Smooth muscle cell (in vitro differentiated cells): Measurements from ENCODE around the gene HELZ. TPM values are rescaled to one million over a fixed set of nuclear protein-coding genes. Genes with fewer than 3 reads are reported as not detected.

Experiments used
- DNase-seq: peaks from one replicate; lab custom pipeline; 2025; ENCODE audit not compliant: unreplicated experiment; lab: John Stamatoyannopoulos, UW
- H2AFZ ChIP-seq: fragments of 200-600 bp; sonication (generic); 2 replicates; pipeline ENCODE4 v1.6.0; 2016; ENCODE audit warnings: antibody characterized with exemption, low read depth, mild to moderate bottlenecking
- H3F3A ChIP-seq: fragments of 200-600 bp; sonication (generic); 2 replicates; pipeline ENCODE4 v1.6.0; 2017; ENCODE audit warnings: antibody characterized with exemption, low read depth
- H3K27ac ChIP-seq: fragments of 200-600 bp; sonication (generic); 2 replicates; pipeline ENCODE4 v1.5.1; 2016; ENCODE audit warnings: low read depth, mild to moderate bottlenecking
- H3K27me3 ChIP-seq: fragments of 200-600 bp; sonication (generic); 2 replicates; pipeline ENCODE4 v1.6.1; 2016; ENCODE audit warnings: low read depth, mild to moderate bottlenecking
- H3K36me3 ChIP-seq: fragments of 200-600 bp; sonication (generic); 2 replicates; pipeline ENCODE4 v1.5.1; 2016; ENCODE audit warnings: low read depth
- H3K4me1 ChIP-seq: fragments of 200-600 bp; sonication (generic); 2 replicates; pipeline ENCODE4 v1.5.1; 2016; ENCODE audit warnings: low read depth
- H3K4me2 ChIP-seq: fragments of 200-600 bp; sonication (generic); 2 replicates; pipeline ENCODE4 v1.6.0; 2016; ENCODE audit warnings: mild to moderate bottlenecking
- H3K4me3 ChIP-seq: fragments of 200-600 bp; sonication (generic); 2 replicates; pipeline ENCODE4 v1.5.1; 2016; ENCODE audit warnings: mild to moderate bottlenecking
- H3K79me2 ChIP-seq: fragments of 200-600 bp; sonication (generic); 2 replicates; pipeline ENCODE4 v1.6.0; 2016; ENCODE audit warnings: low read depth, mild to moderate bottlenecking
- H3K9ac ChIP-seq: fragments of 200-600 bp; sonication (generic); 2 replicates; pipeline ENCODE4 v1.6.0; 2016; ENCODE audit warnings: low read depth
- H3K9me3 ChIP-seq: fragments of 200-600 bp; sonication (generic); replicated peaks from 2 replicates; pipeline ENCODE4 v1.5.1; 2016; ENCODE audit warnings: low read depth
- H4K20me1 ChIP-seq: fragments of 200-600 bp; sonication (generic); 2 replicates; pipeline ENCODE4 v1.6.0; 2016; ENCODE audit warnings: low read depth
- WGBS: methylation state at CpG from one replicate; pipeline ENCODE4 v1.1.7; 2016; ENCODE audit warnings: low lambda C conversion rate; 5-methylcytosine and 5-hydroxymethylcytosine counted together
- polyA plus RNA-seq: library from polyadenylated mRNA; unstranded; fragments of >200 nt; fragmentation: Nextera tagmentation; extraction: Ambion mirVana; gene quantifications from 2 replicates; pipeline ENCODE4 v1.2.1, GENCODE V29; 2016
- total RNA-seq: library from RNA; depleted of rRNA; stranded (reverse); fragments of >200 nt; gene quantifications from 2 replicates; pipeline ENCODE4 v1.2.3, GENCODE V29; 2014
- TF ChIP-seq, protein P1 (sequence below): fragments of 200-600 bp; sonication (generic); IDR thresholded peaks from 2 replicates; pipeline ENCODE4 v1.5.1; 2017; ENCODE audit warnings: borderline replicate concordance, mild to moderate bottlenecking, antibody characterized with exemption; ENCODE audit not compliant: insufficient read depth, poor library complexity, severe bottlenecking

The HELZ gene
- total and polyA plus RNA-seq, 2 experiments from 2014 or later = 18.8 to 34.4 TPM

DNA sequence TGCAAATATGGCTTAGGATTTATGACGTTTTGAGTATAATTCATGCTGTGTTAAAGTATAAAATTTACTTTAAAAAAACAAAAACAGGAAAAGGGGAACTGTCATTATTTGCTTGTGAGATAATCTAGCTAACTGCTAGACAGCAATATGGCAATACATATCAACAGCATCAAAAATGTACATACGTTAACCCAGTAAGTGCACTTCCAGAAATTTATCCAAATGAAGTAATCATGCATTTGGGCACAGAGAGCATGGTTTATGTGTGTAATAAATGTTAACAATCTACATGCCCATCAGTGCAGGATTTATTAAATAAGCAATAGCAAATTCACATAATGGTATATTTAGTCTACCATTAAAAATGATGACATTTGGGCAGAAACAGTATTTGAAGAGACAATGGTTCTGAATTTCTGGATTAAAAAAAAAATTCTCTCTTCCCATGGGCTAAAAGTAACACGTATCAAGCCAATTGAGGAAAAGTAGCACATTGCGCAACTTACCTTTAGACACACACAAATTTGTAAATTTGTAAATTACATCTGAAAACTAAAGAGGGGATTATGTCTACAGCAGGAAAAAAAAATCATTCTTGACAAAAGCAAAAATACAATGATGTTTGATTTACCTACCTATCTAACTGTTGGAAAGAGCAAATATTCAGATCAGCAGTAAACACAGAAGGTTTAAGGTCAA is 120.4 kb downstream of the HELZ start:
- Histone ChIP-seq H3K9ac (no peak overlapping the region), H3K79me2 (no peaks in the 10 kb centered on the region), H3K4me3 (no peak overlapping the region), H2AFZ (no peak overlapping the region), H4K20me1 (peaks cover 57% of the 10 kb centered on the region), H3F3A (peaks cover 5% of the 10 kb centered on the region), H3K27me3 (no peaks in the 10 kb centered on the region), H3K4me2 (no peak overlapping the region), H3K9me3 (no peaks in the 10 kb centered on the region), H3K36me3 (peaks cover 23% of the 10 kb centered on the region), H3K4me1 (no peaks in the 10 kb centered on the region), H3K27ac (no peak overlapping the region)
- TF ChIP-seq, protein P1, sequence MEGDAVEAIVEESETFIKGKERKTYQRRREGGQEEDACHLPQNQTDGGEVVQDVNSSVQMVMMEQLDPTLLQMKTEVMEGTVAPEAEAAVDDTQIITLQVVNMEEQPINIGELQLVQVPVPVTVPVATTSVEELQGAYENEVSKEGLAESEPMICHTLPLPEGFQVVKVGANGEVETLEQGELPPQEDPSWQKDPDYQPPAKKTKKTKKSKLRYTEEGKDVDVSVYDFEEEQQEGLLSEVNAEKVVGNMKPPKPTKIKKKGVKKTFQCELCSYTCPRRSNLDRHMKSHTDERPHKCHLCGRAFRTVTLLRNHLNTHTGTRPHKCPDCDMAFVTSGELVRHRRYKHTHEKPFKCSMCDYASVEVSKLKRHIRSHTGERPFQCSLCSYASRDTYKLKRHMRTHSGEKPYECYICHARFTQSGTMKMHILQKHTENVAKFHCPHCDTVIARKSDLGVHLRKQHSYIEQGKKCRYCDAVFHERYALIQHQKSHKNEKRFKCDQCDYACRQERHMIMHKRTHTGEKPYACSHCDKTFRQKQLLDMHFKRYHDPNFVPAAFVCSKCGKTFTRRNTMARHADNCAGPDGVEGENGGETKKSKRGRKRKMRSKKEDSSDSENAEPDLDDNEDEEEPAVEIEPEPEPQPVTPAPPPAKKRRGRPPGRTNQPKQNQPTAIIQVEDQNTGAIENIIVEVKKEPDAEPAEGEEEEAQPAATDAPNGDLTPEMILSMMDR = no peak
- 96% methylated on average over 4 of the region's 4 CpGs for WGBS
- no peak for DNase-seq

DNA sequence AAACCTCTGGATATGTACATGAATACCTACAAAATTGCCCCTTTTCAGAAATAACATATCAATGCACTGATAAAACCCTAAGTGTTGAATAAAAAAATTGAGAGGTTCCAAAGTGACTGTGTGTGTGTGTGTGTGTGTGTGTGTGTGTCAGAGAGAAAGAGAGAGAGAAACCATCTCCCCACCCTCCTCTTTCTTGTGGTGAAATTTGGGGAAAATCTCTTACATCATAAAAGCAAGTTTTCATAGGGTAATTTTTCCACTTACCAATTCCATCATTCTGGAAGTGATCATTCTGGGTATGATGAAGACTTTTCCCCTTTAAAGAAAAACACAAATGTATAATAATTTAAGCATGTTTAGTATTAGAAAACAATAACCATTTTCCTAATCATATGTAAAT is 121.3 kb downstream of the HELZ start:
- no peak overlapping the region for H3K27ac ChIP-seq
- no peak overlapping the region for H3K9ac ChIP-seq
- H3K4me3 ChIP-seq = no peak overlapping the region
- H3K9me3 ChIP-seq = no peaks in the 10 kb centered on the region
- H3K27me3 ChIP-seq = no peaks in the 10 kb centered on the region
- no peak for DNase-seq
- H3F3A ChIP-seq = peaks cover 5% of the 10 kb centered on the region
- no peaks in the 10 kb centered on the region for H3K4me1 ChIP-seq
- H4K20me1 ChIP-seq = peaks cover 57% of the 10 kb centered on the region
- H3K4me2 ChIP-seq = no peak overlapping the region
- peaks cover 23% of the 10 kb centered on the region for H3K36me3 ChIP-seq
- TF ChIP-seq, protein P1 = no peak
- H3K79me2 ChIP-seq = peaks cover 3% of the 10 kb centered on the region
- no peak overlapping the region for H2AFZ ChIP-seq

DNA sequence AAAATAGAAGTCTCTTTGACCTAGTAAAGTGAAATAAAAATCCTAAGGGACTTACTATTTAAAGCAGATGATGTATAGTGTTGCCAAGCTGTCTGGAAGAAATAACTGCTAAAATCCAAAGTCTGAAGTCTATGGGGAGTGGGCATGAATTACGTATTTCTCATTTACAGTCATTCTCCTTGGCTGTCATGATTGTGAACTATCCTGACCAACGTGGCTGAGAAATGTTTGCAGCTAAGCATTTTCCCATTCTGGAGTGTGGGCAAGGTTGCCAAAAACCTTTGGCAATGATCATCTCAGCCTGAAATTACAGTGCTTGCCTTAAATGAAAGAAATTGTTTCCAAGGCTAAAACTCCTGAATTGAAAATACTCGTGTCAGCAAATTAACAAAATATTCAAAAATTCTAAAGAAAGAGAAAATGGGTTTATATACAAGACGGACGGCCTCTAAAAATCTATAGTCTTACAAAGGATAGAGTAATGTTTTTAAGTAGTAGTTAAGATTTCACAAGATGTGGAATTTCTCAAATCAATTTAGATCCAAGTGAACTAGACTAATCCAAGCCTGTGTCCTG is 123.6 kb downstream of the HELZ start:
- Histone ChIP-seq H3K27me3 (no peaks in the 10 kb centered on the region), H3K4me3 (no peak overlapping the region), H4K20me1 (peaks cover 39% of the 10 kb centered on the region), H3K79me2 (peaks cover 4% of the 10 kb centered on the region), H3K9ac (no peak overlapping the region), H3K36me3 (peaks cover 33% of the 10 kb centered on the region), H3K27ac (no peak overlapping the region), H3K9me3 (no peaks in the 10 kb centered on the region), H3K4me2 (no peak overlapping the region), H3F3A (no peaks in the 10 kb centered on the region), H2AFZ (no peak overlapping the region), H3K4me1 (no peaks in the 10 kb centered on the region)
- DNase-seq = no peak
- 98% methylated on average over 5 of the region's 5 CpGs for WGBS
- TF ChIP-seq, protein P1 = no peak

DNA sequence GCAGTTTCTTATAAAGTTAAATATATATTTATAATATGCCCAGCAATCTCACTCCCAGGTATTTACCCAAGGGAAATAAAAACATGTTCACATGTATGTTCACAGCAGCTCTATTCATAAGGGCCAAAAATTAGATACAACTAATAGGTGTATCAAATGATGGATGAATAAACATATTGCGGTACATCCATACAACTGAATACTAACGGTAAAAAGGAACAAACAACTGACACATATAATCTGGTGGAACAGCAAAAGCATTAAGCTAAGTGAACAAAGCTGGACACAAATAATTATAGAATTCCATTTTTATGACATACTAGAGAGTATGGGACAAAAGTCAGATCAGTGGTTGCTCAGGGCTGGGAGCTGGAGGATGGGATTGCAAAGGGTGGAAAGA is 125.9 kb downstream of the HELZ start:
- peaks cover 40% of the 10 kb centered on the region for H3K36me3 ChIP-seq
- TF ChIP-seq, protein P1 = no peak
- no peak for DNase-seq

More for the DNA sequence above, 125.9 kb downstream of the HELZ start:
- Histone ChIP-seq H3K4me2 (no peak overlapping the region), H3K27me3 (no peaks in the 10 kb centered on the region), H2AFZ (no peak overlapping the region), H3K79me2 (peaks cover 4% of the 10 kb centered on the region), H4K20me1 (peaks cover 36% of the 10 kb centered on the region), H3K4me1 (no peaks in the 10 kb centered on the region), H3K27ac (no peak overlapping the region), H3K9me3 (no peaks in the 10 kb centered on the region), H3K4me3 (no peak overlapping the region), H3K9ac (no peak overlapping the region), H3F3A (no peaks in the 10 kb centered on the region)
- WGBS = 100% methylated on average over 2 of the region's 2 CpGs
